HepG2 (cell line): Measurements from ENCODE around the gene ACAD8. TPM values are rescaled to one million over a fixed set of nuclear protein-coding genes. Genes with fewer than 3 reads are reported as not detected.

Experiments used
- CHD2 ChIP-seq: IDR thresholded peaks from 2 replicates; pipeline ENCODE4 v1.6.1; 2011; ENCODE audit warnings: low read depth, low read length, improper control_type of control experiment
- HOXA9 ChIP-seq: sonication (generic); formaldehyde crosslinking; IDR thresholded peaks from 2 replicates; pipeline ENCODE4 v1.8.1; 2022; ENCODE audit warnings: missing genetic modification reagents, mild to moderate bottlenecking, moderate library complexity, borderline replicate concordance
- JUNB ChIP-seq: sonication (generic); formaldehyde crosslinking; IDR thresholded peaks from 2 replicates; pipeline ENCODE4 v1.8.0; 2022; ENCODE audit warnings: missing genetic modification reagents, mild to moderate bottlenecking, borderline replicate concordance
- KDM6A ChIP-seq: IDR thresholded peaks from 2 replicates; pipeline ENCODE4 v1.6.1; 2016; ENCODE audit warnings: low read depth
- PAX8 ChIP-seq: sonication (generic); formaldehyde crosslinking; IDR thresholded peaks from 2 replicates; pipeline ENCODE4 v1.8.0; 2022; ENCODE audit warnings: mild to moderate bottlenecking, missing genetic modification reagents, borderline replicate concordance
- RAD51 ChIP-seq: fragments of 450-650 bp; IDR thresholded peaks from 2 replicates; pipeline ENCODE4 v1.6.1; 2016; ENCODE audit warnings: borderline replicate concordance
- ZNF121 ChIP-seq: sonication (generic); formaldehyde crosslinking; IDR thresholded peaks from 2 replicates; pipeline ENCODE4 v1.5.0; 2020; ENCODE audit warnings: mild to moderate bottlenecking, missing genetic modification reagents
- ZNF605 ChIP-seq: sonication (generic); formaldehyde crosslinking; IDR thresholded peaks from 2 replicates; pipeline ENCODE4 v1.8.0; 2022; ENCODE audit warnings: mild to moderate bottlenecking, missing genetic modification reagents
- polyA plus RNA-seq, 8 experiments: library from polyadenylated mRNA; depleted of rRNA in 3 of 8; stranded (reverse) in 7 of 8; unstranded in 1 of 8; fragments of >200 nt; fragmentation: Illumina TruSeq in 4 of 8; extraction: Trizol in 4 of 8; gene quantifications; 2 replicates each; pipeline versions ENCODE4 v1.2.1 to v1.2.3, GENCODE V29; 2011 to 2016; ENCODE audit warnings: low read depth in 4 of 8, missing spikeins in 1 of 8, mixed read lengths in 1 of 8; ENCODE audit not compliant: insufficient read depth in 1 of 8
- total RNA-seq, 5 experiments: library from RNA; depleted of rRNA; stranded (reverse); fragments of >200 nt; fragmentation: Illumina TruSeq; extraction: Trizol; gene quantifications; 2 replicates each; pipeline ENCODE4 v1.2.3, GENCODE V29; 2016; ENCODE audit warnings: low read depth in 1 of 5
- TF ChIP-seq, protein P1 (sequence below): sonication (generic); formaldehyde crosslinking; IDR thresholded peaks from 2 replicates; pipeline ENCODE4 v1.4.0; 2020; ENCODE audit warnings: missing genetic modification reagents
- TF ChIP-seq, protein P2 (sequence below): sonication (generic); formaldehyde crosslinking; IDR thresholded peaks from 2 replicates; pipeline ENCODE4 v1.5.1; 2020; ENCODE audit warnings: mild to moderate bottlenecking, missing genetic modification reagents, moderate library complexity
- TF ChIP-seq, protein P3 (sequence below): sonication (generic); formaldehyde crosslinking; IDR thresholded peaks from 2 replicates; pipeline ENCODE4 v1.4.0; 2020; ENCODE audit warnings: mild to moderate bottlenecking, missing genetic modification reagents
- TF ChIP-seq, protein P4 (sequence below): IDR thresholded peaks from 2 replicates; pipeline ENCODE4 v1.6.1; 2016
- TF ChIP-seq, protein P5 (sequence below): sonication (generic); formaldehyde crosslinking; IDR thresholded peaks from 2 replicates; pipeline ENCODE4 v1.5.1; 2020; ENCODE audit warnings: missing genetic modification reagents, mild to moderate bottlenecking, borderline replicate concordance
- TF ChIP-seq, protein P6 (sequence below): sonication (generic); formaldehyde crosslinking; IDR thresholded peaks from 2 replicates; pipeline ENCODE4 v1.5.0; 2020; ENCODE audit warnings: mild to moderate bottlenecking, missing genetic modification reagents
- TF ChIP-seq, protein P7 (sequence below): sonication (generic); formaldehyde crosslinking; IDR thresholded peaks from 2 replicates; pipeline ENCODE4 v1.4.0; 2020; ENCODE audit warnings: missing genetic modification reagents

The ACAD8 gene
- total and polyA plus RNA-seq, 2 of the 13 experiments (the other 11 are each of a cell fraction or from before 2014, with no cell fraction given): 13.5 to 20.3 TPM

DNA sequence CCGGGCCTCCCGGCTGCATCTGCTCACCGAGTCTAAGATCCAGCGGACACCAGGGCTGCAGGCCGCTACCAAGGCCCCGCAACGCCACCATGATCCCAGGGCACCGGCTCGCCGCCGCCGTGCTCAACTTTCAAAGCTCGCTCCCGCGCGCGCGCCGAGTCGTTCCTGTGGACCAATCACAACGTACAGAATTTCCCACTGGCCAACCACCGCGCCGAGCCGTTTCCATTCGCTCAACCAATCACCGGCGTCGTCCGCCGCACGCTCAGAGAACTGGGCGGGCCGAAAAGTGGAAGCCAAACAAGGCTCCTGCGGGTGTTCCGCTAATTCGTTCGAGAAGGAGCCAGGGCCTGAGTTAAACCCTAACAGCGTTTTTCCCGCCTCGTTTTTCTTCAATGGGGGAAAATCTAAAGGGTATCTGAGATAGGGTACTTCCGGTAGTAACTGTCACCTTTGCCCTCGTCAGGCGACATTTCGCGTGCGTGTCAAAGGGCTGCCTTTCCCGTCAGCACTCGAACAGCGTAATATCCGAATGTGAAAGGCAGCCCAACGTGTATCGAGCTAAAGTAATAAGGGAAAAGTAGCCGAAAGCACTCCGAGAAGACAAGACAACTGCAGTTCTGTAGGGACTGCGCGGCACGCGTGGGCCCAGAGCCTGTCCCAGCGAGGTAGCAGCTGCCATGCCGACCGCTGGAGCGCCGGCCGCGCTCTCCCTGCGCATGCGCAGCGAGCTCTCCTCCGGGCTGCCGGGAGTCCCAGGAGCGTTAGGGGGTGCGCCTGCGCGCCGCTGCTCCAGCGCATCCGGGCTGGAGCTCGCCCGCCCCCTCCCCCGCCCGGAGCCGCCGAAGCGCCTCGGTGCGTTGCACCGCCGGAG, 29.3 kb upstream of the ACAD8 start, which contains the start of the genes NCAPD3 and VPS26B (continued):
- TF ChIP-seq, protein P1, sequence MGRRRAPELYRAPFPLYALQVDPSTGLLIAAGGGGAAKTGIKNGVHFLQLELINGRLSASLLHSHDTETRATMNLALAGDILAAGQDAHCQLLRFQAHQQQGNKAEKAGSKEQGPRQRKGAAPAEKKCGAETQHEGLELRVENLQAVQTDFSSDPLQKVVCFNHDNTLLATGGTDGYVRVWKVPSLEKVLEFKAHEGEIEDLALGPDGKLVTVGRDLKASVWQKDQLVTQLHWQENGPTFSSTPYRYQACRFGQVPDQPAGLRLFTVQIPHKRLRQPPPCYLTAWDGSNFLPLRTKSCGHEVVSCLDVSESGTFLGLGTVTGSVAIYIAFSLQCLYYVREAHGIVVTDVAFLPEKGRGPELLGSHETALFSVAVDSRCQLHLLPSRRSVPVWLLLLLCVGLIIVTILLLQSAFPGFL: no peak
- TF ChIP-seq ZNF605 (CRISPR knock-in tag) (peak; percentile 84; the same call in 1 of the 2 replicates), HOXA9 (CRISPR knock-in tag) (peak; percentile 95), RAD51 (no peak), JUNB (CRISPR knock-in tag) (peak; percentile 59; the same call in 1 of the 2 replicates), CHD2 (no peak), ZNF121 (CRISPR knock-in tag) (0 out of 2 replicates have a peak, but pooled peaks have one; percentile 16), PAX8 (CRISPR knock-in tag) (no peak), KDM6A (no peak)
- TF ChIP-seq, protein P2, sequence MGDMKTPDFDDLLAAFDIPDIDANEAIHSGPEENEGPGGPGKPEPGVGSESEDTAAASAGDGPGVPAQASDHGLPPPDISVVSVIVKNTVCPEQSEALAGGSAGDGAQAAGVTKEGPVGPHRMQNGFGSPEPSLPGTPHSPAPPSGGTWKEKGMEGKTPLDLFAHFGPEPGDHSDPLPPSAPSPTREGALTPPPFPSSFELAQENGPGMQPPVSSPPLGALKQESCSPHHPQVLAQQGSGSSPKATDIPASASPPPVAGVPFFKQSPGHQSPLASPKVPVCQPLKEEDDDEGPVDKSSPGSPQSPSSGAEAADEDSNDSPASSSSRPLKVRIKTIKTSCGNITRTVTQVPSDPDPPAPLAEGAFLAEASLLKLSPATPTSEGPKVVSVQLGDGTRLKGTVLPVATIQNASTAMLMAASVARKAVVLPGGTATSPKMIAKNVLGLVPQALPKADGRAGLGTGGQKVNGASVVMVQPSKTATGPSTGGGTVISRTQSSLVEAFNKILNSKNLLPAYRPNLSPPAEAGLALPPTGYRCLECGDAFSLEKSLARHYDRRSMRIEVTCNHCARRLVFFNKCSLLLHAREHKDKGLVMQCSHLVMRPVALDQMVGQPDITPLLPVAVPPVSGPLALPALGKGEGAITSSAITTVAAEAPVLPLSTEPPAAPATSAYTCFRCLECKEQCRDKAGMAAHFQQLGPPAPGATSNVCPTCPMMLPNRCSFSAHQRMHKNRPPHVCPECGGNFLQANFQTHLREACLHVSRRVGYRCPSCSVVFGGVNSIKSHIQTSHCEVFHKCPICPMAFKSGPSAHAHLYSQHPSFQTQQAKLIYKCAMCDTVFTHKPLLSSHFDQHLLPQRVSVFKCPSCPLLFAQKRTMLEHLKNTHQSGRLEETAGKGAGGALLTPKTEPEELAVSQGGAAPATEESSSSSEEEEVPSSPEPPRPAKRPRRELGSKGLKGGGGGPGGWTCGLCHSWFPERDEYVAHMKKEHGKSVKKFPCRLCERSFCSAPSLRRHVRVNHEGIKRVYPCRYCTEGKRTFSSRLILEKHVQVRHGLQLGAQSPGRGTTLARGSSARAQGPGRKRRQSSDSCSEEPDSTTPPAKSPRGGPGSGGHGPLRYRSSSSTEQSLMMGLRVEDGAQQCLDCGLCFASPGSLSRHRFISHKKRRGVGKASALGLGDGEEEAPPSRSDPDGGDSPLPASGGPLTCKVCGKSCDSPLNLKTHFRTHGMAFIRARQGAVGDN (CRISPR knock-in tag): peak; percentile 92
- TF ChIP-seq, protein P3, sequence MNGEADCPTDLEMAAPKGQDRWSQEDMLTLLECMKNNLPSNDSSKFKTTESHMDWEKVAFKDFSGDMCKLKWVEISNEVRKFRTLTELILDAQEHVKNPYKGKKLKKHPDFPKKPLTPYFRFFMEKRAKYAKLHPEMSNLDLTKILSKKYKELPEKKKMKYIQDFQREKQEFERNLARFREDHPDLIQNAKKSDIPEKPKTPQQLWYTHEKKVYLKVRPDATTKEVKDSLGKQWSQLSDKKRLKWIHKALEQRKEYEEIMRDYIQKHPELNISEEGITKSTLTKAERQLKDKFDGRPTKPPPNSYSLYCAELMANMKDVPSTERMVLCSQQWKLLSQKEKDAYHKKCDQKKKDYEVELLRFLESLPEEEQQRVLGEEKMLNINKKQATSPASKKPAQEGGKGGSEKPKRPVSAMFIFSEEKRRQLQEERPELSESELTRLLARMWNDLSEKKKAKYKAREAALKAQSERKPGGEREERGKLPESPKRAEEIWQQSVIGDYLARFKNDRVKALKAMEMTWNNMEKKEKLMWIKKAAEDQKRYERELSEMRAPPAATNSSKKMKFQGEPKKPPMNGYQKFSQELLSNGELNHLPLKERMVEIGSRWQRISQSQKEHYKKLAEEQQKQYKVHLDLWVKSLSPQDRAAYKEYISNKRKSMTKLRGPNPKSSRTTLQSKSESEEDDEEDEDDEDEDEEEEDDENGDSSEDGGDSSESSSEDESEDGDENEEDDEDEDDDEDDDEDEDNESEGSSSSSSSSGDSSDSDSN (CRISPR knock-in tag): no peak
- TF ChIP-seq, protein P4, sequence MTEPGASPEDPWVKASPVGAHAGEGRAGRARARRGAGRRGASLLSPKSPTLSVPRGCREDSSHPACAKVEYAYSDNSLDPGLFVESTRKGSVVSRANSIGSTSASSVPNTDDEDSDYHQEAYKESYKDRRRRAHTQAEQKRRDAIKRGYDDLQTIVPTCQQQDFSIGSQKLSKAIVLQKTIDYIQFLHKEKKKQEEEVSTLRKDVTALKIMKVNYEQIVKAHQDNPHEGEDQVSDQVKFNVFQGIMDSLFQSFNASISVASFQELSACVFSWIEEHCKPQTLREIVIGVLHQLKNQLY (CRISPR knock-in tag): no peak
- TF ChIP-seq, protein P5, sequence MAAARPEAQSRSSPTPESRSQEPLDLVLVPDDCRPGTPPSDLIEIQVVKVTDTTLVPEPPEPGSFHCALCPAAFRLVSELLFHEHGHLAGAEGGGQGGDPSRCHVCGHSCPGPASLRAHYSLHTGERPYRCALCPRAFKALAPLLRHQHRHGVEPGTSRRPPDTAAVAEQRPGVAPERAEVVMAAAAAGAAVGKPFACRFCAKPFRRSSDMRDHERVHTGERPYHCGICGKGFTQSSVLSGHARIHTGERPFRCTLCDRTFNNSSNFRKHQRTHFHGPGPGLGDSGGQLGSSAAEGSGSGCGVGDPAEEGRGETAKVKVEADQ (CRISPR knock-in tag): no peak
- TF ChIP-seq, protein P6, sequence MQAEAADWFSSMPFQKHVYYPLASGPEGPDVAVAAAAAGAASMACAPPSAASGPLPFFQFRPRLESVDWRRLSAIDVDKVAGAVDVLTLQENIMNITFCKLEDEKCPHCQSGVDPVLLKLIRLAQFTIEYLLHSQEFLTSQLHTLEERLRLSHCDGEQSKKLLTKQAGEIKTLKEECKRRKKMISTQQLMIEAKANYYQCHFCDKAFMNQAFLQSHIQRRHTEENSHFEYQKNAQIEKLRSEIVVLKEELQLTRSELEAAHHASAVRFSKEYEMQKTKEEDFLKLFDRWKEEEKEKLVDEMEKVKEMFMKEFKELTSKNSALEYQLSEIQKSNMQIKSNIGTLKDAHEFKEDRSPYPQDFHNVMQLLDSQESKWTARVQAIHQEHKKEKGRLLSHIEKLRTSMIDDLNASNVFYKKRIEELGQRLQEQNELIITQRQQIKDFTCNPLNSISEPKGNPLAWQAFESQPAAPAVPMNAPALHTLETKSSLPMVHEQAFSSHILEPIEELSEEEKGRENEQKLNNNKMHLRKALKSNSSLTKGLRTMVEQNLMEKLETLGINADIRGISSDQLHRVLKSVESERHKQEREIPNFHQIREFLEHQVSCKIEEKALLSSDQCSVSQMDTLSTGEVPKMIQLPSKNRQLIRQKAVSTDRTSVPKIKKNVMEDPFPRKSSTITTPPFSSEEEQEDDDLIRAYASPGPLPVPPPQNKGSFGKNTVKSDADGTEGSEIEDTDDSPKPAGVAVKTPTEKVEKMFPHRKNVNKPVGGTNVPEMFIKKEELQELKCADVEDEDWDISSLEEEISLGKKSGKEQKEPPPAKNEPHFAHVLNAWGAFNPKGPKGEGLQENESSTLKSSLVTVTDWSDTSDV (CRISPR knock-in tag): no peak
- TF ChIP-seq, protein P7, sequence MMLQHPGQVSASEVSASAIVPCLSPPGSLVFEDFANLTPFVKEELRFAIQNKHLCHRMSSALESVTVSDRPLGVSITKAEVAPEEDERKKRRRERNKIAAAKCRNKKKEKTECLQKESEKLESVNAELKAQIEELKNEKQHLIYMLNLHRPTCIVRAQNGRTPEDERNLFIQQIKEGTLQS (CRISPR knock-in tag): no peak
